ENCODE results near the gene CD6.

The CD6 gene

DNA sequence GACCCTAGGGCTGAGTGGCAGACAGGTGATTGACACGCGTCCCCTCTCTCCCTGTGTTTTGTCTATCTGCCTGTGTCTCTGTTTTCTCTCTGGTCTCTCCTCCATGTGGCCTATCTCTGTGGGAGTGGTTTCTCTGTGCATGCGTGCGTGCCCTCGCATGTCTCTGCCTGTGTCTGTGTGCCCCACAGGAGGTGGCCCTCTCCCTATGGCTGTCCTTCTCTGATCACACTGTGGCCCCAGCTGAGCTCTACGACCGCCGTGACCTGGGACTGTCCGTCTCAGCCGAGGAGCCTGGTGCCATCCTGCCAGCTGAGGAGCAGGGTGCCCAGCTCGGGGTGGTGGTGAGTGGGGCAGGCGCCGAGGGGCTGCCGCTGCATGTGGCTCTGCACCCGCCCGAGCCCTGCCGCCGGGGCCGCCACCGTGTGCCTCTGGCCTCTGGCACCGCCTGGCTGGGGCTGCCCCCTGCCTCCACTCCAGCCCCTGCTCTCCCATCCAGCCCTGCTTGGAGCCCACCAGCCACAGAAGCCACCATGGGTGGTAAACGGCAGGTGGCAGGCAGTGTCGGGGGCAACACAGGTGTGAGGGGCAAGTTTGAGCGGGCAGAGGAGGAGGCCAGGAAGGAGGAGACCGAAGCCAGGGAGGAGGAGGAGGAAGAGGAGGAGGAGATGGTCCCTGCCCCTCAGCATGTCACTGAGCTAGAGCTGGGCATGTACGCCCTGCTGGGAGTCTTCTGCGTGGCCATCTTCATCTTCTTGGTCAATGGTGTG, 35.6 kb upstream of the CD6 start:
- no peak for DNase-seq (ENCODE audit: low read depth in 1 of 2, low spot score in 1 of 2)

DNA sequence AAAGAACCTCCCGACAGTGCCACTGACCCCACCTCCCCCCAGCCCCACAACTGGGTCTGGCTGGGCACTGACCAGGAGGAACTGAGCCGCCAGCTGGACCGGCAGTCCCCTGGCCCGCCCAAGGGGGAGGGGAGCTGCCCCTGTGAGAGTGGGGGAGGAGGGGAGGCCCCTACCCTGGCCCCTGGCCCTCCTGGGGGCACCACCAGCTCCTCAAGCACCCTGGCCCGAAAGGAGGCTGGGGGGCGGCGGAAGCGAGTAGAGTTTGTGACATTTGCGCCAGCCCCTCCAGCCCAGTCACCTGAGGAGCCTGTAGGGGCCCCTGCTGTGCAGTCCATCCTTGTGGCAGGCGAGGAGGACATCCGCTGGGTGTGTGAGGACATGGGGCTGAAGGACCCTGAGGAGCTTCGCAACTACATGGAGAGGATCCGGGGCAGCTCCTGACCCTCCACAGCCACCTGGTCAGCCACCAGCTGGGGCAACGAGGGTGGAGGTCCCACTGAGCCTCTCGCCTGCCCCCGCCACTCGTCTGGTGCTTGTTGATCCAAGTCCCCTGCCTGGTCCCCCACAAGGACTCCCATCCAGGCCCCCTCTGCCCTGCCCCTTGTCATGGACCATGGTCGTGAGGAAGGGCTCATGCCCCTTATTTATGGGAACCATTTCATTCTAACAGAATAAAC, 34.9 kb upstream of the CD6 start:
- no peak for DNase-seq (ENCODE audit: low read depth in 1 of 2, low spot score in 1 of 2)

DNA sequence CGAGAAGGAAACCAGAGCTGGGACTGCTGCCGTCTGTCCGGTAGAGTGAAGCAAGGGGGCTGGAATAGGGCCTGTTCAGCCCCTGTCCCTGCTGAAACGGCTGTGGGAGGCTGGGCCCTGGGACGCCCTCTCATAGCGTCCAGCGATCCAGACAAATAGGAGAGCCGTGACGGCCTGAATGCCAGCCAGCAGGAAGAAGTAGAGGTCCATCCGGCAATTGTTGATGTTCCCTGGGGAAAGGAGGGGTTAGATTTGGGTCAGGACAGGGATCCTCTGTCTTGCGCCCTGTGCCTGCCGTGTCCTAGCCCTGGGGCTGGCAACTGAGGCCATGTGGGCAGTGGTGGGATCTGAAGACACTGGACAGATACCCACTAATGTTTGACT, 34.3 kb upstream of the CD6 start:
- no peak for DNase-seq (ENCODE audit: low read depth in 1 of 2, low spot score in 1 of 2)

- no peak for DNase-seq (ENCODE audit: low read depth in 1 of 2, low spot score in 1 of 2)
Measured at GRCh38 chr11:60937811-60938210, 33.7 kb upstream of the CD6 start.

GRCh38 chr11:60938500-60938899, 33.0 kb upstream of the CD6 start:
- DNase-seq (ENCODE audit: low read depth in 1 of 2, low spot score in 1 of 2): no peak

- no peak for DNase-seq (ENCODE audit: low read depth in 1 of 2, low spot score in 1 of 2)
Measured at GRCh38 chr11:60939301-60939700, 32.2 kb upstream of the CD6 start.

GRCh38 chr11:60939855-60940254, 31.6 kb upstream of the CD6 start:
- DNase-seq (ENCODE audit: low read depth in 1 of 2, low spot score in 1 of 2): no peak

- DNase-seq (ENCODE audit: low read depth in 1 of 2, low spot score in 1 of 2): no peak
Measured at GRCh38 chr11:60941371-60942119, 29.9 kb upstream of the CD6 start.

DNA sequence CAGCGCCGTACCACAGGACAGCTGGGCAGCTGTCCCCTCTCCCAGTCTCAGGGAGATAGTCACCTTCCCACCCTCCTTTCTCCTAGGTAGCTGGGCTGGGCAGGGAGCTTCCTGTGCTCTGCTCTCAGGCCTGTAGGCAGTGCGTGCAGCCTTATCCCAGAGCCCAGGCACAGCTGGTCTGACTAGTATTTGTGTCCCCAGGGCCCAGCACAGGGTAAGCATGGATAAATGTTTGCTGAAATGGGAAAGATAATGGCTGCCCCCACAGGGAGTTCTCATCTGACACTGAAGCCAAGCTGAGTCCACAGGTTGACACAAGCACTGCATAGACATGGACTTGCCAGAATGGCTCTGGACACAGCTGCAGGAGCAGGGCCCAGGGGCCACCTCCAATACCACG, 29.3 kb upstream of the CD6 start:
- no peak for DNase-seq (ENCODE audit: low read depth in 1 of 2, low spot score in 1 of 2)

GRCh38 chr11:60942970-60943565, 28.4 kb upstream of the CD6 start:
- no peak for DNase-seq (ENCODE audit: low read depth in 1 of 2, low spot score in 1 of 2)

DNA sequence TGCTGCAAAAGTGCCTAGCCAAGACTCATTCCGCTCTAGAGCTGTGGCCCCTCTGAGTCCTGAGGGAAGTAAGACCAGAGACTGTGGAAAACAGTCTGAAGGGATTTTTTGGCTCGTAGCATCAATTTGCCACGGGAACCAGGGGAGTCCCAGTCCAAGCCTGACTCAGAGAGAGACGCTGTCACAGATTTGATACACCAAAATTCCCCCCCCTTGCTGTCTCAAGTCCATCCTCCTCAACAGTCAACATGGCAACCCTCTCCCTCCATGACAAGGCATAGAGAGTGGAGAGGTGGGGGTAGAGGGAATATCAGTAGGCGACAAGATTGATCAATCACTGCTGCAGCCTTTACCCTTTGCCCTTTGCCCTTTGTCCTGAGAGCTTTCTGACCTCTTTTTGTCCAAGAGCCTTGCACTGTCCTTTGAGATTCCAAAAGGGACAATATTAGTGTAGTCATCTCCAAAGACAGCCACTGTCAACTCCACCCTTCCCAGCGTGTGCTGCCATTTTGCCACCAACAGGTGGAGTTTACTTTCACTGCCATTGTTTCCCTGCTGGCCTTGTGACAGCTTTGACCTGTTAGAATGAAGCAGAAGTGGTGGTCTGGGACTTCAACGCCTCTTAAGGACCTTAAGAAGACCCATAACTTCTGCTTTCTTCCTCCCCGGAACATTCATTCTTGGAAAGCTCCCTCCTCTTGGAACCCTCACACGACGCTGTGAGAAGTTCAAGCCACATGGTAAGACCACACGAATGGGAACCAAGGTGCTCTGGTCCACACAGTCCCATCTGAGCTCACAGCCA, 26.8 kb upstream of the CD6 start:
- no peak for DNase-seq (ENCODE audit: low read depth in 1 of 2, low spot score in 1 of 2)

DNA sequence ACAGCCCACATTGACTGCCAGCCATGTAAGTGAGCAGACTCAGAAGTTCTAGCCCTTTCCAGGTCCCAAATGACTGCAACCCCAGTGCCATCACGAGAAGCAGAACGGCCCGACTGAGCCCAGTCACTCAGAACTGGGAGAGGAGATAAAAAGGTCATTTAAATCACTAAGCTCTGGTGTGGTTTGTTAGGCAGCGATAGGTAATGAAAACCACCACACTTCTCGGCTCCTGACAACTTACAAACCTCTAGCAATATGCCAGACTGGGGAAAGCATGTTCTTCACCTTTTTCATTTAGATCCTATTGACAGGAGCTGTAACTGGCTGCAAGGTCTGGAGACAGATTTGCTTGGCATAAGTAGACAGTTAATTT, 26.2 kb upstream of the CD6 start:
- DNase-seq (ENCODE audit: low read depth in 1 of 2, low spot score in 1 of 2): no peak

DNA sequence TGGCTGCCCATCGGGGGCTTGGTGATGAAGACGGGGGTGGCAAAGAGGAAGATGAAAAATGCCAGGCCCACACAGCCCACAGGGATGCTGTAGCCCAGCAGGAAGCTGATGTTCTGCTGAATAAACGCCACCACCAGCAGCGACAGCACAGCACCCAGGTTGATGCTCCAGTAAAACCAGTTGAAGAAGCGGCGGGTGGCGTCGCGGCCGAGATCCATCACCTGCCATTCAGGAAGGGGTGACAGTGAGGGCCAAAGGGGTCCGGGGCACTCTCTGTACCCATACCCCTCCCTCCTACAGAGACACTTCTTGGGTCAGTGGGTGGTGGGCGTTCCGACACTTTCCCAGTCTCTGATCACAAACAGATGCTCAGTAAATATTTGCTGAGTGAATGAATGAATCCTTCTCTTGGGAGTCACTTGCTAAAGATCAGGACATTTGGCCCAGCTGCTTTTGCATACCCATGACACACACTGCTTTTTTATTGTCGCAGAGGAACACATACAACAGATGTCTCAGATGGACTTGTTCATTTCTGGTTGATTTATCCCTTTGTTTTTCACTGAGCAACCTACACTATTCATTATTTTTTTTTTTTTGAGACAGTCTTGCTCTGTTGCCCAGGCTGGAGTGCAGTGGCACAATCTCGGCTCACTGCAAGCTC, 24.7 kb upstream of the CD6 start:
- no peak for DNase-seq (ENCODE audit: low read depth in 1 of 2, low spot score in 1 of 2)

GRCh38 chr11:60947700-60948099, 23.8 kb upstream of the CD6 start:
- DNase-seq (ENCODE audit: low read depth in 1 of 2, low spot score in 1 of 2): no peak

DNA sequence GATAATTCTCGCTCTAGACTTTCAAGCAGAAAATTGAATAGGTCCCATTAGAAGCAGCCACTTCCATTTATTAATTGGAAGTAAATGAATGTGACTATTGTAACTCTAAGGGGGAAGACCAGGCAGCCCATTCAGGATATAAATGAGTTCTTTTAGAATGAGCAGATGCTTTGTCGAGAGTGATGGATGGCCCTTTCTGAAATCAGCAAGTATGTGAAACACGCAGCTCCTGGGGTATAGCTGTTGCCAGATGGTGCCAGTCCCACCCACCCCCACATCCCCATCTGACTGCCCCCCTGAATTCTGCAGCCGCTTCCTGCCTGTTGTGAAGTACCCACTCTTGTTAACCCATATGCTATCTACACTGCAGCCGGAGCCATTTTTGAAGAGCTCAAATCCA, 23.2 kb upstream of the CD6 start:
- no peak for DNase-seq (ENCODE audit: low read depth in 1 of 2, low spot score in 1 of 2)

DNA sequence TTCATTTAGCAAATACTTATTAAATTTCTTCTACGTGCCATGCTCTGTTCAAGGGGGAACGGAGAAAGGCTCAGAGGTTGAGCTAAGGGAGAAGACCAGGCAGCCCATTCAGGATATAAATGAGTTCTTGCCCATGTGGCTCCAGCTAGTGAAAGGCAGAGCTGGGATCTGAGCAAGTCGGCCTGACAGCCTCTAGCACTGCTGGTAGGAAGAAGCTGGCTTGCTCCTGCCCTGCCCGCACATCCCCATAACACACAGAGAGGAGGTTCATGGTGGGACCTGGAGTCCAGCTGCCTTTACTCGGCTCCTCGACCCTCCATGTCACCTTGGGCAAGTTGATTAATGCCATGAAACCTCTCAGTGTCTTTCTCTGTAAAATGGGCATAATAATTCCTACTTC, 21.5 kb upstream of the CD6 start:
- DNase-seq (ENCODE audit: low read depth in 1 of 2, low spot score in 1 of 2): no peak

DNA sequence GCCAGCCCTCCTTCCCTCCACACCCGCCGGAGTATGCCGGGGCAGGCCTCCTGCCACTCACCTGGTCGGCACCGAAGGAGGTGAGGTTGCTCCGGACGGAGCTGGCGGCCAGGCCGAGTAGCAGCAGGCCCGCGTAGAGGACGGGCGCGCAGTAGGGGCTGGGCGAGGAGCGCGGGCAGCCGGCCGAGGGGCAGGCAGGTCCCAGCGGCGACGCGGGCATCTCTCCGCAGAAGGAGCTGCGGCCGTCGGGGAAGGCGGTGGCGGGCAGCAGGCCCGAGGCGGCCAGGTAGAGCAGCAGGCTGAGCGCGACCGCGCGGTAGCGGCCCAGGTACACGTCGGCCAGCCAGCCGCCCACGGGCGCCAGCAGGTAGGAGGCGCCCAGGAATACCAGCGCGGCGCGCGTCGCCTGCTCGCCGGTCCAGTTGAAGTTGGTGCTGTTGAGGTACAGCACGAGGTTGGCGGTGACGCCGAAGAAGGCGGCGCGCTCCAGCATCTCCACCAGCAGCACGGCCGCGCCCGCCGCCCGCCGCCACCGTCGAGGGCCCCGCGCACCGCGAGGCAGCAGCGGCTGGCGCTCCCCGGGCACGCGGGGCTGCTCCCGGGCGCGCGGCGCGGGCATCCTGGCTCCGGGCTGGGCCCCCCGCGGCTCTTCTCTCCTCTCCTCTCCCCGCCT, 20.4 kb upstream of the CD6 start:
- no peak for DNase-seq (ENCODE audit: low read depth in 1 of 2, low spot score in 1 of 2)

- DNase-seq (ENCODE audit: low read depth in 1 of 2, low spot score in 1 of 2): no peak
Measured at GRCh38 chr11:60951606-60951903, 19.9 kb upstream of the CD6 start.

- no peak for DNase-seq (ENCODE audit: low read depth in 1 of 2, low spot score in 1 of 2)
Measured at GRCh38 chr11:60951904-60952741, 19.4 kb upstream of the CD6 start, which contains the start of gene SLC15A3. SLC15A3 (minus strand) TSS chr11:60952176; CDS start chr11:60951551, 625 bp downstream.
